NCI-H187 (cell line): ENCODE measurements around the gene ACACA.
"Not testable (repeated sequence)": the region's sequence is repeated elsewhere in the genome, so short reads cannot be mapped to it uniquely, and the experiment has no call there.

Experiments used
- DNase-seq, 2 experiments: peaks; one replicate each; lab custom pipeline; 2025; lab: John Stamatoyannopoulos, UW

The ACACA gene

GRCh38 chr17:37100231-37100630 is 306.4 kb downstream of the ACACA start:
- no peak for DNase-seq

GRCh38 chr17:37098910-37099664 is 307.5 kb downstream of the ACACA start:
- DNase-seq: no peak

DNA sequence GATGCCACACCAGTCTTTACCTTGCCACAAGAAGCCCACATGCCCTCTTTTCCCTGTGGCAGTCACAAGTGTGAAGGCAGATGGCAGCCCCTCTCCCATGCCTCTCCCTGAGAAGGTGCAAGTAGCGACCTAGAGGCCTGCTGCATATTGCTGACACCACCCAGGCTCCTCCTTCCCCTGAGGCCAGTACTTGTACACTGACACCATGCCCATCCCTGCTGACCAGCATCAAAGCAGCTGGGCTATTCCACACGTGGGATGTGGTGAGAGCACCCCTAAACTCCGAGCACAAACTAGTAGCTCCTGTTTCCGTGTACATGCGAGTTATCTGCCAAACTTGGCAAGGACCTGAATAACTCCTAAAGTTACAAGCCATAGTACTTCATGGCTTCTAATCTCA is 308.5 kb downstream of the ACACA start:
- no peak for DNase-seq

DNA sequence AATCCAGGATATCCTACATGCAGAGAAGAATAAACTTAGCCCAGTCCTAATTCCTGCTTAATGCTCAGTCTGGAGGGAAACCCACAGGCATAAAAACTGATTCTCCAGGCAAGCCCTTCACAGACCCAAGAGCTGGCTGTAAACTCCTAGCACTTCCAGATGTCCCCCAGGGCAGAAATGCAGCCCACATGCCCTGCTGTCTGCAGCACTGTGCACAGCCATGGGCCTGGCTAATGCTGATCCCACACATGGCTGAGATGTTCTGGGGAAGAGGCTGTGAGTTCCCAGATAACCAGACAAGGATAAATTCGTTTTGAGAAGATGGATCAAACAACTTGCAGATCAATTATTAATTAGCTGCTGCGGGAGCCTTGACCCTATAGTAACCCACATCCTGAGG is 309.5 kb downstream of the ACACA start:
- no peak for DNase-seq

GRCh38 chr17:37096071-37096470 is 310.6 kb downstream of the ACACA start:
- DNase-seq: no peak

DNA sequence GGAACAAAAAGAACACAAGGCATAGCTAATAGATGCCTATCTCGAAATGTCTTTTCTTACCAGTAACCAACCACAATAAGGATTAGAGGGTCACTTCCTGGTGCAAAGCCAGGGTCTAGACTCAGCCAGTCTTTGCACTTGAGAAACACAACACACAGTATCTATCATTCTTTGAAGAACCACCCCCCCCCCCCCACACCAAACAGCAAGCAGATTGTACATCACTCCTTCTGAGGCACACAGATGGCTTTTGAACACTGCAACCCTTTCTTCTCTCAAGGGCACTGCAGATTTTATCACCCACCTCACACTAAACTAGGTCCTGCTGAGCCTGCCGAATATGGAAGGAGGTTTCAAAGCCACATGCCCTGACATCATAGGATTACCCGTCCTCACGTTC is 312.2 kb downstream of the ACACA start:
- DNase-seq: no peak

GRCh38 chr17:37092701-37093100 is 313.9 kb downstream of the ACACA start:
- no peak for DNase-seq

GRCh38 chr17:37092071-37092470 is 314.6 kb downstream of the ACACA start:
- no peak for DNase-seq

- DNase-seq: no peak
Measured at GRCh38 chr17:37090941-37091340, 315.7 kb downstream of the ACACA start.

- no peak for DNase-seq
Measured at GRCh38 chr17:37089956-37090355, 316.7 kb downstream of the ACACA start.

GRCh38 chr17:37088913-37089312 is 317.7 kb downstream of the ACACA start:
- no peak for DNase-seq

- DNase-seq: no peak
Measured at GRCh38 chr17:37088459-37088858, 318.2 kb downstream of the ACACA start.

GRCh38 chr17:37087683-37088082 is 319.0 kb downstream of the ACACA start:
- no peak for DNase-seq

DNA sequence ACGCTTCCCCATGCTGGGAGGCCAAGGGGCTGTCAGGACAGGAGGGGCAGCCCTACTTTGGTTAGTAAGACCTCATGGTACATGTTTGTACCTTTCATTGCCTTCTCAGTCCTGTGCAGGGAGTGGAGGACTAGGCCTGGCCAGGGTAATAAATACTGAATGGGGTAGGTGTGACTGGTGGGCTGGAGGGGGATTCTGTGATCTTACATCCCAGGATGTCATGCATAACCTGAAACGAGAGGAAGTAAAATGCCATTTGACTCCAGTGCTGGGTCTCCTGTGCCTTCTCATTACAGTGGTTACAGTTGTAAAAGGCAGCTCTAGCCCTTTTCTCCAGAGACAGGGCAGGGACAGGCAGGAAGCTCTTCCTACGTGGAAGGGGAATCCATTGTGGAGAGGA is 319.7 kb downstream of the ACACA start:
- no peak for DNase-seq

GRCh38 chr17:37086334-37086733 is 320.3 kb downstream of the ACACA start:
- DNase-seq: no peak

- no peak for DNase-seq
Measured at GRCh38 chr17:37084372-37084771, 322.3 kb downstream of the ACACA start.

DNA sequence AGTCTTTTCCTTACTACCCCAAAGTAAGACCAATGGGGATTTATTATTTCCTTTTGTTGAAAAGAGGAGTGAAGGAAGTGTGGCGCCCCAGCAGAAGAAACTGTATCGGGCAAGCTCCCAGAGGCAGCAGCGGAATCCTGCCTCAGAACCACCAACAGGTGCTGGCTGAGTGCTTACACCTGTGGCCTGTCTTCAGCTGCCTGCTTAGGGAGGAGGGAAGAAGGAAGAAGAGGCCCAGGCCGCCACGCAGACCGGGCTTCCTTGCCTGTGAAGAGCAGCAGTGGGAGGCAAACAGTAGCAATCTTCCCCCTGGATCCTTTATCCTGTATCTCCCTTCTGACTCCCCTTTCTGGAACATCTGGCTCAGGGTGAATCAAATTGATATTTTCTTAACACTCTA is 323.2 kb downstream of the ACACA start:
- DNase-seq: peak in 1 of 2 experiments; percentile 14

DNA sequence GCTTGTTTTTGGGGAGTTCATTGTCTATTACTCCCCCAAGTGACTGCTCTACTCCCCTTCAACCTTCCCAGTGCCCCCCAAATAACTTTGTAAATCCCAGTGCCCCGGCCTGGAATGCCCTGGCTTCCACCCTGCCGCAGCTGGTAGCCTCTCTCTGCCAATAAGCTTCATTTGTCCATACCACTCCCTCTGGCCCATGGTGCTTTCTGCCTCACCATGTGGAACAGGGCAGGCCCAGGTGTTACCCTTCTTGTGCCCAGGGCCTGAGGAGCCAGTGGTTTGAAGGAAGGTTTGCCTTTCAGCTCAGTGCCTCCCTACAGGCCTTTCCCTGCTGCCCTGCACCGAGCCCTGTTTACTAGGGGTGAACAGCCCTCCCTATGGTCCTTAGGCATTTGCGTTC is 323.7 kb downstream of the ACACA start:
- no peak for DNase-seq

DNA sequence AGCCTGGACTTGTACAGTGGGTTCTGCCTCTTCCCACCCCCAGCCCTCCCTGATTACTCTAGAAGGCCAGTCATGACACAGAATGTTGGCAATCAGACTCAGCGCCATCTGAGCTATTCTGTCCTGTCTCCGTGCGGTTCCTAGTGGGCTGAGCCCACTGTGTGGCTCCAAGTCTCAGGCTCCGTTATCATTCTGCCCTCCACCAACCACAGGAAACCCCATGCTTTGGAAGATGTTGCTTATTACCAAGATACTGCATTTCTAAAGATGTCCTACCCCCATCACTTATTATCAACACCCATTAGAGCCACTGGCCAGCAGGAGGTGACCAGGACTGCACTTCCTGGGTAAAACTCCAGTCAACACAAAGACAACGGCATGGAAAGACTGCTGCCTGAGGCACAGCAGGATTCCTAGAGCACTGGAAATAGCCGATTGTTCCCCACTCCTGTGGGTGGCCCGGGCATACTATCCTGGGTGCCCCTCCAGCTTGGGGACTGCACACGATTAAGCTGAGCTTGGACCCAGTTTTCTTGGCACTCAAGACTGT is 324.2 kb downstream of the ACACA start:
- DNase-seq: no peak

GRCh38 chr17:37081287-37081686 is 325.3 kb downstream of the ACACA start:
- DNase-seq: no peak

DNA sequence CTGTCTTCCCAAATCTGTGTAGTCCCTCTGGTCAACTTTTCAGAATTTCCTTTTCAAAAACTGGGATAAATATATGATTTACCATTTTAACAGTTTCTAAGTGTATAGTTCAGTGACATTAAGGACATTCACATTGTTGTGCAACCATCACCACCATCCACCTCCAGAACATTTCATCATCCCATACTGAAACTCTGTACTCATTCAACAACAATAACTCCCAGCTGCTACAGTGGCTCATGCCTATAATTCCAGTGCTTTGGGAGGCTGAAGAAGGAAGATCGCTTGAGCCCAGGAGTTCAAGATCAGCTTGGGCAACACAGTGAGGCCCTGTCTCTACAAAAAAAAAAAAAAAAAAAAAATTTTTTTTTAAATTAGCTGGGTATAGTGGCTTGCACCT is 326.9 kb downstream of the ACACA start:
- DNase-seq: no peak

DNA sequence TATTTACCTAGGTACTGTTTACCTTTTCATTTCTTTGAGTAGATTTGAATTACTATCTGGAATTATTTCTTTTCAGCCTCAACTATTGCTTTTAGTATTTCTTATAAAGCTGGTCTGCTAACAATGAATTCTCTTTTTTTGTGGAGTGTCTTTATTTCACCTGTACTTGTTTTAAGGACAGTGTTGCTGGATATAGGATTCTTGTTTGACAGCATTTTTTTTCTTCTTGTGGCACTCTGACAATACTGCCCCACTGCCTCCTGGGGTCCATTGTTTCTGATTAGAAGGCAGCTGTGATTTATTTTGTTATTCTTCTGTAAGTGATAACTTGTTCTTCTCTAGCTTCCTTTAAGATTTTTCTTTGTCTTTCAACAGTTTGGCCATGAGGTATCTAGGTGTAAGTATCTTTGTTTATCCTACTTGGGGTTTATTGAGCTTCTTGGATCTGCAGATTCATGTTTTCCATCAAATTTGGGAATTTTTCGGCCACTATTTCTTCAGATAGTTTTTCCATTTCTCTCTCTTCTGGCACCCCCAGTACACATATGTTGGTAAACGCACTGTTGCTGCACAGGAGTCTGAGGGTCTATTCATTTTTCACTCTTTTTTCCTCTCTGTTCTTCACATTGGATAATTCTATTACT is 327.4 kb downstream of the ACACA start:
- DNase-seq: no peak

- not testable (repeated sequence) for DNase-seq
Measured at GRCh38 chr17:37073464-37073863, 333.2 kb downstream of the ACACA start.

DNA sequence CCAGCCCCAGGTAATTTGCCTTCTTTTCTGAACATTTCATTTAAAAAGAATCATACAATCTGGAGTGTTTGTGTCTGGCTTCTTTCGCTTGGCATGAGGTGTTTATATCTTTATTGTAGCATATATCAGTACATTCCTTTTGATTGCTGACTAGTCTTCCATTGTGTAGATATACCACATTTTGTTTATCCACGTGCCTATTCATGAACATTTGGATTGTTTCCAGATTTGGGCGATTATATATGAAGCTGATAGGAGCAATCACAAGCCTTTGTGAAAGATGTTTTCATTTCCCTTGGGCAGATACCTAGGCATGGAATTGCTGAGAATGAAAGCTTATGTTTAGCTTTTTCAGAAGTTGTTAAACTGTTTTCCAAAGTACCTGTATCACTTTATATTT is 337.5 kb downstream of the ACACA start:
- no peak for DNase-seq
